GM12878 (cell line): ENCODE results near the gene TAB2. TPM values are rescaled to one million over a fixed set of nuclear protein-coding genes. Genes with fewer than 3 reads are reported as not detected.

Source experiments
- ATAC-seq: fragments of 200-7000 bp; cut with Tn5 transposase; 3 replicates; pipeline ENCODE4 v1.9.1; 2020; ENCODE audit warnings: mild to moderate bottlenecking, moderate library complexity
- BruUV-seq: library from RNA; stranded (reverse); fragments of 400-500 nt; replicated peaks from 2 replicates; lab custom pipeline; 2021; lab: Mats Ljungman, UMichigan
- CTCF ChIA-PET: fragments of 300-600 bp; sonication (Branson Sonifier 250); formaldehyde crosslinking; extraction: SDS; loops from one replicate; lab custom pipeline; 2021; ENCODE audit warnings: inconsistent platforms; lab: Yijun Ruan, JAX
- POLR2A ChIA-PET: fragments of 350-600 bp; formaldehyde crosslinking; extraction: SDS; loops from one replicate; lab custom pipeline; 2021; ENCODE audit warnings: inconsistent platforms; lab: Charles Lee
- RAD21 ChIA-PET: fragments of 300-600 bp; sonication (Branson Sonifier 250); formaldehyde crosslinking; loops from one replicate; lab custom pipeline; 2023; ENCODE audit warnings: antibody characterized with exemption; ENCODE audit not compliant: unreplicated experiment; lab: Charles Lee
- SMC1A ChIA-PET: fragments of 300-600 bp; sonication (Branson Sonifier 250); formaldehyde crosslinking; loops from one replicate; lab custom pipeline; 2023; ENCODE audit not compliant: unreplicated experiment, uncharacterized antibody; lab: Charles Lee
- DNase-seq: peaks from one replicate; pipeline ENCODE4 v3.0.0-alpha.2; 2011; ENCODE audit warnings: low read depth, low spot score
- FAIRE-seq: peaks from 3 replicates; lab custom pipeline; 2011; peaks lifted over from hg19 to GRCh38; lab: Jason Lieb, UNC
- H2AFZ ChIP-seq: 2 replicates; pipeline ENCODE4 v1.6.0; 2011; ENCODE audit warnings: low read depth, low read length, control low read depth; ENCODE audit not compliant: control insufficient read depth
- H3K27ac ChIP-seq: 2 replicates; pipeline ENCODE4 v1.5.1; 2011; ENCODE audit warnings: control low read depth; ENCODE audit not compliant: control insufficient read depth, insufficient read depth
- H3K27me3 ChIP-seq, 2 experiments: replicated peaks in 1 of 2; 2 replicates each; pipeline versions ENCODE4 v1.6.0 to v1.6.1; 2011; ENCODE audit warnings: low read length in 1 of 2; ENCODE audit not compliant: control insufficient read depth in 2 of 2, insufficient read depth in 2 of 2
- H3K36me3 ChIP-seq, 2 experiments: 2 replicates each; pipeline ENCODE4 v1.5.1; 2011; ENCODE audit warnings: low read length in 1 of 2; ENCODE audit not compliant: control insufficient read depth in 2 of 2, insufficient read depth in 2 of 2
- H3K4me1 ChIP-seq: 2 replicates; pipeline ENCODE4 v1.6.1; 2011; ENCODE audit warnings: mild to moderate bottlenecking, low read length, moderate library complexity, mixed read lengths; ENCODE audit not compliant: control insufficient read depth, insufficient read depth
- H3K4me2 ChIP-seq: 2 replicates; pipeline ENCODE4 v1.6.0; 2011; ENCODE audit warnings: control low read depth; ENCODE audit not compliant: control insufficient read depth, insufficient read depth
- H3K4me3 ChIP-seq: fragments of 200-600 bp; sonication (generic); 2 replicates; pipeline ENCODE4 v1.5.1; 2016
- H3K79me2 ChIP-seq: 2 replicates; pipeline ENCODE4 v1.6.0; 2011; ENCODE audit warnings: low read length; ENCODE audit not compliant: control insufficient read depth, insufficient read depth
- H3K9ac ChIP-seq: 2 replicates; pipeline ENCODE4 v1.8.0; 2011; ENCODE audit warnings: low read length, control low read depth, mixed read lengths; ENCODE audit not compliant: control insufficient read depth, insufficient read depth
- H3K9me3 ChIP-seq: replicated peaks from 3 replicates; pipeline ENCODE4 v1.5.1; 2011; ENCODE audit warnings: mild to moderate bottlenecking, low read length; ENCODE audit not compliant: control insufficient read depth, insufficient read depth
- H4K20me1 ChIP-seq: 2 replicates; pipeline ENCODE4 v1.6.0; 2011; ENCODE audit not compliant: control insufficient read depth, insufficient read depth
- ATF7 ChIP-seq: fragments of 450-650 bp; IDR thresholded peaks from 2 replicates; pipeline ENCODE4 v1.6.1; 2016; ENCODE audit warnings: low read depth, mild to moderate bottlenecking
- CREM ChIP-seq: IDR thresholded peaks from 2 replicates; pipeline ENCODE4 v1.6.1; 2014; ENCODE audit warnings: antibody characterized with exemption, low read depth
- ETV6 ChIP-seq, 2 experiments: fragments of 450-650 bp in 1 of 2; IDR thresholded peaks in 1 of 2; conservative IDR thresholded peaks in 1 of 2; 2 replicates each; pipeline ENCODE4 v1.6.1; 2014; ENCODE audit warnings: antibody characterized with exemption in 1 of 2, borderline replicate concordance in 1 of 2, low read depth in 1 of 2, mild to moderate bottlenecking in 1 of 2, moderate library complexity in 1 of 2
- GATAD2B ChIP-seq: fragments of 450-650 bp; conservative IDR thresholded peaks from 2 replicates; pipeline ENCODE4 v1.6.1; 2017; ENCODE audit warnings: low read depth, mild to moderate bottlenecking, moderate library complexity
- NFYA ChIP-seq: IDR thresholded peaks from 2 replicates; pipeline ENCODE4 v1.6.1; 2011; ENCODE audit warnings: low read depth, mild to moderate bottlenecking, low read length, improper control_type of control experiment, borderline replicate concordance
- SMAD5 ChIP-seq: IDR thresholded peaks from 2 replicates; pipeline ENCODE4 v1.6.1; 2016; ENCODE audit warnings: antibody characterized with exemption, low read depth
- SP1 ChIP-seq: IDR thresholded peaks from one replicate; pipeline ENCODE4 v1.6.1; 2011; ENCODE audit warnings: low read depth, low read length
- ZNF622 ChIP-seq: fragments of 450-650 bp; IDR thresholded peaks from 2 replicates; pipeline ENCODE4 v1.6.1; 2017; ENCODE audit warnings: mild to moderate bottlenecking, inconsistent platforms
- WGBS: methylation state at CpG from one replicate; pipeline ENCODE4 v1.1.6; 2016; ENCODE audit warnings: low lambda C conversion rate; ENCODE audit not compliant: insufficient replicate concordance, insufficient coverage; ENCODE audit errors: missing lambda C conversion rate; 5-methylcytosine and 5-hydroxymethylcytosine counted together
- in situ Hi-C: fragments of 300-500 bp; cut with MboI; formaldehyde crosslinking; loops from 9 replicates; pipeline ENCODE4 v1.14.3; 2018; ENCODE audit warnings: mixed read lengths
- intact Hi-C: fragments of 100-400 bp; cut with micrococcal nuclease; formaldehyde crosslinking; loops from one replicate; pipeline ENCODE4 v1.14.2; 2022; ENCODE audit not compliant: unreplicated experiment
- polyA plus RNA-seq, 11 experiments: library from polyadenylated mRNA; depleted of rRNA in 4 of 11; unstranded in 6 of 11; stranded (reverse) in 5 of 11; fragments of >200 nt; fragmentation: Nextera tagmentation in 4 of 11; fragmentation: Illumina TruSeq in 1 of 11; extraction: Ambion mirVana in 4 of 11; extraction: Trizol in 1 of 11; gene quantifications; 1 replicate in 1 of 11; 2 replicates in 10 of 11; pipeline versions ENCODE4 v1.2.1 to v1.2.3, GENCODE V29; 2011 to 2016; ENCODE audit warnings: inconsistent platforms in 2 of 11, missing spikeins in 2 of 11, low read depth in 1 of 11
- total RNA-seq, 4 experiments: library from RNA; depleted of rRNA in 3 of 4; stranded (reverse); fragments of >200 nt in 3 of 4; fragmentation: Illumina TruSeq in 1 of 4; extraction: Trizol in 1 of 4; gene quantifications; 2 replicates each; pipeline versions ENCODE4 v1.2.1 to v1.2.3, GENCODE V29; 2013 to 2021
- TF ChIP-seq, protein P1 (sequence below): fragments of 450-650 bp; formaldehyde crosslinking; IDR thresholded peaks from 2 replicates; pipeline ENCODE4 v1.4.0; 2022; ENCODE audit warnings: mild to moderate bottlenecking, moderate library complexity
- TF ChIP-seq, protein P2 (sequence below): fragments of 450-650 bp; IDR thresholded peaks from 2 replicates; pipeline ENCODE4 v1.6.1; 2016; ENCODE audit warnings: mild to moderate bottlenecking
- TF ChIP-seq, protein P3 (sequence below): fragments of 450-650 bp; formaldehyde crosslinking; IDR thresholded peaks from 2 replicates; pipeline ENCODE4 v1.4.0; 2020; ENCODE audit warnings: mild to moderate bottlenecking, moderate library complexity

TAB2 gene
- total and polyA plus RNA-seq, 10 of the 15 experiments (the other 5 are each of a cell fraction or from before 2014, with no cell fraction given) = 8.9 to 66.3 (median 23.0) TPM

DNA sequence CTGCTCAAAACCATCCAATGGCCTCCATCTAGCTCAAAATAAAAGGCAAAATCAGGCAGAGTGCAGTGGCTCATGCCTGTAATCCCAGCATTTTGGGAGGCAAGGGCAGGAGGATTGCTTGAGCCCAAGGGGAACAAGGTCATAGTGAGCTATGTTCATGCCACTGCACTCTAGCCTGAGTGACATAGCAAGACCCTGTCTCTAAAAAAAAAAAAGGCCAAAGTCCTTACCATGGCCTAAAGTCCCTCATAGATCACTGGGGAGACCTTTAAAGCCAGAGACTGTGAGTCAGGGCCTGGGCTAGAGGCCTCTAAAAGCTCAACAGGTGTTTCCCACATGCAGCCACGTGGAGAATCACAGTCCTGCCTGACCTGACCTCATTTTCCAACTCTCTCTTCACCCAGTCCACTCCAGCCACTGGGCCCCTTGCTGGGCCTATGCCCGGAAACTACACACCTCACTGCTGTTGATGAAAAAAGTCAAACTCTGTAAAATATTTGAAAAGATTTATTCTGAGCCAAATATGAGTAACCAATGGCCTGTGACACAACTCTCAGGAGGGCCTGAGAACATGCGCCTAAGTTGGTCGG, 28.2 kb upstream of the TAB2 start:
- Histone ChIP-seq H3K27me3 (no peaks in the 10 kb centered on the region), H3K36me3 (no peaks in the 10 kb centered on the region), H2AFZ (no peak overlapping the region), H3K9me3 (no peaks in the 10 kb centered on the region), H3K79me2 (no peaks in the 10 kb centered on the region), H3K4me3 (no peak overlapping the region), H3K9ac (no peak overlapping the region), H3K4me2 (no peak overlapping the region), H4K20me1 (no peaks in the 10 kb centered on the region), H3K27ac (no peak overlapping the region), H3K4me1 (no peaks in the 10 kb centered on the region)
- TF ChIP-seq ETV6 (conservative IDR thresholded peaks at IDR 0.05 in 1 of 2, IDR thresholded peaks at IDR 0.05 in 1 of 2; ENCODE audit: borderline replicate concordance in 1 of 2, low read depth in 1 of 2) (no peak), CREM (no peak), SP1 (no peak), SMAD5 (no peak), GATAD2B (no peak), NFYA (no peak), ATF7 (no peak), ZNF622 (no peak)
- TF ChIP-seq, protein P1, sequence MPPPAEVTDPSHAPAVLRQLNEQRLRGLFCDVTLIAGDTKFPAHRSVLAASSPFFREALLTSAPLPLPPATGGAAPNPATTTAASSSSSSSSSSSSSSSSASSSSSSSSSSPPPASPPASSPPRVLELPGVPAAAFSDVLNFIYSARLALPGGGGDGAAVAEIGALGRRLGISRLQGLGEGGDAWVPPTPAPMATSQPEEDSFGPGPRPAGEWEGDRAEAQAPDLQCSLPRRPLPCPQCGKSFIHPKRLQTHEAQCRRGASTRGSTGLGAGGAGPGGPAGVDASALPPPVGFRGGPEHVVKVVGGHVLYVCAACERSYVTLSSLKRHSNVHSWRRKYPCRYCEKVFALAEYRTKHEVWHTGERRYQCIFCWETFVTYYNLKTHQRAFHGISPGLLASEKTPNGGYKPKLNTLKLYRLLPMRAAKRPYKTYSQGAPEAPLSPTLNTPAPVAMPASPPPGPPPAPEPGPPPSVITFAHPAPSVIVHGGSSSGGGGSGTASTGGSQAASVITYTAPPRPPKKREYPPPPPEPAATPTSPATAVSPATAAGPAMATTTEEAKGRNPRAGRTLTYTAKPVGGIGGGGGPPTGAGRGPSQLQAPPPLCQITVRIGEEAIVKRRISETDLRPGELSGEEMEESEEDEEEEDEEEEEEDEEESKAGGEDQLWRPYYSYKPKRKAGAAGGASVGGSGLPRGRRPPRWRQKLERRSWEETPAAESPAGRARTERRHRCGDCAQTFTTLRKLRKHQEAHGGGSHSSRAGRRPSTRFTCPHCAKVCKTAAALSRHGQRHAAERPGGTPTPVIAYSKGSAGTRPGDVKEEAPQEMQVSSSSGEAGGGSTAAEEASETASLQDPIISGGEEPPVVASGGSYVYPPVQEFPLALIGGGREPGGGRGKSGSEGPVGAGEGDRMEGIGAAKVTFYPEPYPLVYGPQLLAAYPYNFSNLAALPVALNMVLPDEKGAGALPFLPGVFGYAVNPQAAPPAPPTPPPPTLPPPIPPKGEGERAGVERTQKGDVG = no peak
- TF ChIP-seq, protein P2, sequence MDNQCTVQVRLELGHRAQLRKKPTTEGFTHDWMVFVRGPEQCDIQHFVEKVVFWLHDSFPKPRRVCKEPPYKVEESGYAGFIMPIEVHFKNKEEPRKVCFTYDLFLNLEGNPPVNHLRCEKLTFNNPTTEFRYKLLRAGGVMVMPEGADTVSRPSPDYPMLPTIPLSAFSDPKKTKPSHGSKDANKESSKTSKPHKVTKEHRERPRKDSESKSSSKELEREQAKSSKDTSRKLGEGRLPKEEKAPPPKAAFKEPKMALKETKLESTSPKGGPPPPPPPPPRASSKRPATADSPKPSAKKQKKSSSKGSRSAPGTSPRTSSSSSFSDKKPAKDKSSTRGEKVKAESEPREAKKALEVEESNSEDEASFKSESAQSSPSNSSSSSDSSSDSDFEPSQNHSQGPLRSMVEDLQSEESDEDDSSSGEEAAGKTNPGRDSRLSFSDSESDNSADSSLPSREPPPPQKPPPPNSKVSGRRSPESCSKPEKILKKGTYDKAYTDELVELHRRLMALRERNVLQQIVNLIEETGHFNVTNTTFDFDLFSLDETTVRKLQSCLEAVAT = no peak
- TF ChIP-seq, protein P3, sequence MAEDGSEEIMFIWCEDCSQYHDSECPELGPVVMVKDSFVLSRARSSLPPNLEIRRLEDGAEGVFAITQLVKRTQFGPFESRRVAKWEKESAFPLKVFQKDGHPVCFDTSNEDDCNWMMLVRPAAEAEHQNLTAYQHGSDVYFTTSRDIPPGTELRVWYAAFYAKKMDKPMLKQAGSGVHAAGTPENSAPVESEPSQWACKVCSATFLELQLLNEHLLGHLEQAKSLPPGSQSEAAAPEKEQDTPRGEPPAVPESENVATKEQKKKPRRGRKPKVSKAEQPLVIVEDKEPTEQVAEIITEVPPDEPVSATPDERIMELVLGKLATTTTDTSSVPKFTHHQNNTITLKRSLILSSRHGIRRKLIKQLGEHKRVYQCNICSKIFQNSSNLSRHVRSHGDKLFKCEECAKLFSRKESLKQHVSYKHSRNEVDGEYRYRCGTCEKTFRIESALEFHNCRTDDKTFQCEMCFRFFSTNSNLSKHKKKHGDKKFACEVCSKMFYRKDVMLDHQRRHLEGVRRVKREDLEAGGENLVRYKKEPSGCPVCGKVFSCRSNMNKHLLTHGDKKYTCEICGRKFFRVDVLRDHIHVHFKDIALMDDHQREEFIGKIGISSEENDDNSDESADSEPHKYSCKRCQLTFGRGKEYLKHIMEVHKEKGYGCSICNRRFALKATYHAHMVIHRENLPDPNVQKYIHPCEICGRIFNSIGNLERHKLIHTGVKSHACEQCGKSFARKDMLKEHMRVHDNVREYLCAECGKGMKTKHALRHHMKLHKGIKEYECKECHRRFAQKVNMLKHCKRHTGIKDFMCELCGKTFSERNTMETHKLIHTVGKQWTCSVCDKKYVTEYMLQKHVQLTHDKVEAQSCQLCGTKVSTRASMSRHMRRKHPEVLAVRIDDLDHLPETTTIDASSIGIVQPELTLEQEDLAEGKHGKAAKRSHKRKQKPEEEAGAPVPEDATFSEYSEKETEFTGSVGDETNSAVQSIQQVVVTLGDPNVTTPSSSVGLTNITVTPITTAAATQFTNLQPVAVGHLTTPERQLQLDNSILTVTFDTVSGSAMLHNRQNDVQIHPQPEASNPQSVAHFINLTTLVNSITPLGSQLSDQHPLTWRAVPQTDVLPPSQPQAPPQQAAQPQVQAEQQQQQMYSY (CRISPR knock-in tag) = no peak
- DNase-seq = no peak
- CTCF ChIA-PET = interaction anchor here (0.8 to 1.1 kb wide), 3 partner anchors 9 to 99 kb away, joined by 3 read pairs; no protein-coding TSS in a partner anchor
- in situ Hi-C loops (no loop called here), intact Hi-C loops (no loop called here)
- POLR2A ChIA-PET = interaction anchor here (0.7 kb wide), 1 partner anchor 21 kb away, joined by 3 read pairs; no protein-coding TSS in a partner anchor
- ATAC-seq = no peak
- RAD21 ChIA-PET = no interaction called here
- BruUV-seq = no TSS peak
- FAIRE-seq = no peak
- 63% methylated on average over 4 of the region's 4 CpGs for WGBS
- SMC1A ChIA-PET = interaction anchor here (0.8 to 1.3 kb wide), 3 partner anchors 9 to 151 kb away, joined by 3 read pairs; no protein-coding TSS in a partner anchor
